Stomach (tissue), 9 donors: Measurements from ENCODE around the gene ZNF219. TPM values are rescaled to one million over a fixed set of nuclear protein-coding genes. Genes with fewer than 3 reads are reported as not detected.

Source experiments
- DNase-seq, 2 donors: peaks; one replicate each; pipeline versions ENCODE4 v3.0.0 to v3.0.0-alpha.2; 2013 to 2019
- H3K27ac ChIP-seq, 5 donors: fragments of 200-600 bp in 4 of 5; sonication (generic) in 4 of 5; one replicate each; pipeline ENCODE4 v1.5.1; 2013 to 2019; ENCODE audit warnings: mild to moderate bottlenecking in 1 of 5, moderate library complexity in 1 of 5
- H3K27me3 ChIP-seq, 3 donors: fragments of 200-600 bp; sonication (generic); one replicate each; pipeline ENCODE4 v1.5.1; 2017 to 2019; ENCODE audit warnings: mixed run types in 1 of 3
- H3K36me3 ChIP-seq, 4 donors: fragments of 200-600 bp; sonication (generic); 1 replicate in 3 of 4; 2 replicates in 1 of 4; pipeline ENCODE4 v1.5.1; 2016 to 2019
- H3K4me1 ChIP-seq, 4 donors: fragments of 200-600 bp; sonication (generic); one replicate each; pipeline ENCODE4 v1.5.1; 2016 to 2019
- H3K4me3 ChIP-seq, 4 donors: fragments of 200-600 bp; sonication (generic) in 3 of 4; one replicate each; pipeline ENCODE4 v1.5.1; 2016 to 2019; ENCODE audit warnings: mild to moderate bottlenecking in 1 of 4
- H3K9me3 ChIP-seq, 4 donors: fragments of 200-600 bp; sonication (generic); one replicate each; pipeline ENCODE4 v1.5.1; 2016 to 2019
- EP300 ChIP-seq: sonication (generic); formaldehyde crosslinking; IDR thresholded peaks from one replicate; pipeline ENCODE4 v1.6.1; 2017; ENCODE audit warnings: antibody characterized with exemption
- POLR2A ChIP-seq, 4 donors: fragments of 450-650 bp; IDR thresholded peaks; one replicate each; pipeline ENCODE4 v1.6.1; 2016; ENCODE audit warnings: antibody characterized with exemption in 4 of 4, control low read depth in 2 of 4, mild to moderate bottlenecking in 1 of 4, moderate library complexity in 1 of 4
- POLR2AphosphoS5 ChIP-seq, 3 donors: sonication (generic); formaldehyde crosslinking; IDR thresholded peaks; one replicate each; pipeline ENCODE4 v1.6.1; 2016; ENCODE audit warnings: antibody characterized with exemption in 3 of 3
- WGBS, 5 donors: extraction: QIAGEN DNeasy Blood & Tissue Kit in 3 of 5; methylation state at CpG; one replicate each; pipeline versions ENCODE4 v1.1.5 to v1.1.7; 2013 to 2018; 5-methylcytosine and 5-hydroxymethylcytosine counted together
- intact Hi-C: fragments of 100-400 bp; cut with DNase I; formaldehyde crosslinking; loops from one replicate; pipeline ENCODE4 v1.15.1; 2023; ENCODE audit warnings: low total_unique reads
- polyA plus RNA-seq, 3 donors: library from polyadenylated mRNA; stranded (reverse); fragments of 200-250 nt; gene quantifications; one replicate each; pipeline ENCODE4 v1.2.3, GENCODE V29; 2013
- total RNA-seq, 5 donors: library from RNA; depleted of rRNA; stranded (reverse); fragments of >200 nt; gene quantifications; one replicate each; pipeline versions ENCODE4 v1.1.0 to v1.2.3, GENCODE V29; 2014 to 2016
- TF ChIP-seq, protein P1 (sequence below), 7 experiments: fragments of 450-650 bp in 4 of 7; fragments of 200-600 bp in 3 of 7; sonication (generic) in 3 of 7; IDR thresholded peaks; one replicate each; pipeline ENCODE4 v1.5.1; 2016 to 2019; ENCODE audit warnings: antibody characterized with exemption in 7 of 7, control low read depth in 2 of 7, mild to moderate bottlenecking in 1 of 7
- donor health status: healthy with polysubstance abuse.
- donor health status: Bipolar disorder and iron deficiency.
- donor health status: healthy.

Gene ZNF219
- total and polyA plus RNA-seq, 8 donors, result 11.4 to 240 (median 25.2) TPM

DNA sequence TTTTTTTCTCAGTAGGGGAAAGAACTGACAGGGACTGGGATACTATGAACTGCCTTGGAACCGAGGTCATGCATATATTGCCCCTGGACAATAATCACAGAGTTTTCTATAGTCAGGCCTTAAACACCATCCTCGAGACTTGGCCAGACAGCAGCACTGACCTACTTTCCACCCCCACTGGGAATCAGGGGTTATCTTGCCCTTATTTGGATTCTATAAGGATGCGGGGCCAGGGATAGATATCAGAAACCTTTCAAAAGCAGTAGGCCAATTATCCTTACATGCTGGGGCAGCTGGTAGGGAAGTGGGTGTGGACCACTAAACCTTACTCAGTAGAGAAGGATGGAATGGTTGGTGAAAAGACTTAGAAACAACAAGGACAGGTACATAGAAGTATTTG lies 2.0 kb downstream of the ZNF219 start:
- Histone ChIP-seq H3K27ac (peak overlapping the region; percentile 40 to 96 (median 92)), H3K4me1 (peaks cover 19 to 82% (median 48%) of the 10 kb centered on the region in 4 donors)
- intact Hi-C loops, result no loop called here

DNA sequence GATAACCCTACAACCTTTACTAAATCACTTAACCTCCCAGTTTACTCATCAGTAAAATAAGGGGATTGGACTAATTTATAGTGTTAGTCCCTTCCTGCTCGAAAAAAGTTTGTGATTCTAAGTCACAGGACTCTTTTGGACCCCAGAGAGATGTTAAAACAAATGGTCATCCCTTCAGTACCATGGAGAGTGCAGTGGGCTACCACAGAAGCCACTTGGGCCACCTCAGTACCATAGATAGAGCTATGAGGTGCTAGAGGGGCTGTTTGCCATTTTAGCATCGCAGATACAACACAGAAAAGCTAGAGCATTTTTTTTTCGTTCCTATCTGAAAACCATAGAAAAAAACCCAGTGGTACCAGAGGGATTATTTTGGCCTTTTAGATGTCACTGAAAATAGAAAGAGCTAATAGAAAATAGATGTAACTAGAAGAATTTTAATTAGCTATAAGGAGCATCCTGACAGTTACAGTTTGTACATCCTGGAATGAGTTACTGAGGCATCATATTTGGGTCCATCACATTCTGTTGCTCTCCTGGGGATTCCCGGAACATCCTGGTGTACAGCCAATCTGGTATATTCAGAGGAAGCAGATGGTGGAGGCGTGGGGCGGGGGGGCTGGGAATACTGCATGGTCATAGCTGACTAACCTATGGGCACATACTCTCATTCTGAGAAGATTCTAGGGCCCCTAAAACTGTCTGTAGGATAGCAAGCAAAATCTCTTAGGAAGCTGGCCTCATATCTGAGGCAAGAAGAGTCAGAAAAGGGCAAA lies 2.8 kb downstream of the ZNF219 start:
- TF ChIP-seq, protein P1, sequence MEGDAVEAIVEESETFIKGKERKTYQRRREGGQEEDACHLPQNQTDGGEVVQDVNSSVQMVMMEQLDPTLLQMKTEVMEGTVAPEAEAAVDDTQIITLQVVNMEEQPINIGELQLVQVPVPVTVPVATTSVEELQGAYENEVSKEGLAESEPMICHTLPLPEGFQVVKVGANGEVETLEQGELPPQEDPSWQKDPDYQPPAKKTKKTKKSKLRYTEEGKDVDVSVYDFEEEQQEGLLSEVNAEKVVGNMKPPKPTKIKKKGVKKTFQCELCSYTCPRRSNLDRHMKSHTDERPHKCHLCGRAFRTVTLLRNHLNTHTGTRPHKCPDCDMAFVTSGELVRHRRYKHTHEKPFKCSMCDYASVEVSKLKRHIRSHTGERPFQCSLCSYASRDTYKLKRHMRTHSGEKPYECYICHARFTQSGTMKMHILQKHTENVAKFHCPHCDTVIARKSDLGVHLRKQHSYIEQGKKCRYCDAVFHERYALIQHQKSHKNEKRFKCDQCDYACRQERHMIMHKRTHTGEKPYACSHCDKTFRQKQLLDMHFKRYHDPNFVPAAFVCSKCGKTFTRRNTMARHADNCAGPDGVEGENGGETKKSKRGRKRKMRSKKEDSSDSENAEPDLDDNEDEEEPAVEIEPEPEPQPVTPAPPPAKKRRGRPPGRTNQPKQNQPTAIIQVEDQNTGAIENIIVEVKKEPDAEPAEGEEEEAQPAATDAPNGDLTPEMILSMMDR (IDR thresholded peaks at IDR 0.05), result no peak
- no peak for TF ChIP-seq EP300
- no peak for TF ChIP-seq POLR2A (IDR thresholded peaks at IDR 0.05)
- no peak for TF ChIP-seq POLR2AphosphoS5 (IDR thresholded peaks at IDR 0.05)
- peak overlapping the region in 3 of 5 donors; percentile 92 to 96 (median 96) for H3K27ac ChIP-seq
- H3K27me3 ChIP-seq, result no peaks in the 10 kb centered on the region
- DNase-seq, result no peak
- peaks cover 9 to 29% (median 19%) of the 10 kb centered on the region in 4 donors for H3K36me3 ChIP-seq
- no peak overlapping the region for H3K4me3 ChIP-seq
- no peaks in the 10 kb centered on the region for H3K9me3 ChIP-seq
- 63 to 77% (median 68%) methylated on average over 6 of the region's 6 CpGs for WGBS, 5 donors
- intact Hi-C loops, result no loop called here
- peaks cover 19 to 77% (median 46%) of the 10 kb centered on the region in 4 donors for H3K4me1 ChIP-seq

More for the DNA sequence above, 2.0 kb downstream of the ZNF219 start:
- H3K9me3 ChIP-seq, result no peaks in the 10 kb centered on the region
- no peak for DNase-seq
- 49 to 68% (median 54%) methylated on average over 3 of the region's 3 CpGs for WGBS, 5 donors
- no peaks in the 10 kb centered on the region for H3K27me3 ChIP-seq
- peaks cover 8 to 21% (median 12%) of the 10 kb centered on the region in 4 donors for H3K36me3 ChIP-seq
- no peak for TF ChIP-seq POLR2A (IDR thresholded peaks at IDR 0.05)
- TF ChIP-seq POLR2AphosphoS5 (IDR thresholded peaks at IDR 0.05), result no peak
- no peak for TF ChIP-seq EP300
- TF ChIP-seq, protein P1 (IDR thresholded peaks at IDR 0.05), result no peak
- no peak overlapping the region for H3K4me3 ChIP-seq

DNA sequence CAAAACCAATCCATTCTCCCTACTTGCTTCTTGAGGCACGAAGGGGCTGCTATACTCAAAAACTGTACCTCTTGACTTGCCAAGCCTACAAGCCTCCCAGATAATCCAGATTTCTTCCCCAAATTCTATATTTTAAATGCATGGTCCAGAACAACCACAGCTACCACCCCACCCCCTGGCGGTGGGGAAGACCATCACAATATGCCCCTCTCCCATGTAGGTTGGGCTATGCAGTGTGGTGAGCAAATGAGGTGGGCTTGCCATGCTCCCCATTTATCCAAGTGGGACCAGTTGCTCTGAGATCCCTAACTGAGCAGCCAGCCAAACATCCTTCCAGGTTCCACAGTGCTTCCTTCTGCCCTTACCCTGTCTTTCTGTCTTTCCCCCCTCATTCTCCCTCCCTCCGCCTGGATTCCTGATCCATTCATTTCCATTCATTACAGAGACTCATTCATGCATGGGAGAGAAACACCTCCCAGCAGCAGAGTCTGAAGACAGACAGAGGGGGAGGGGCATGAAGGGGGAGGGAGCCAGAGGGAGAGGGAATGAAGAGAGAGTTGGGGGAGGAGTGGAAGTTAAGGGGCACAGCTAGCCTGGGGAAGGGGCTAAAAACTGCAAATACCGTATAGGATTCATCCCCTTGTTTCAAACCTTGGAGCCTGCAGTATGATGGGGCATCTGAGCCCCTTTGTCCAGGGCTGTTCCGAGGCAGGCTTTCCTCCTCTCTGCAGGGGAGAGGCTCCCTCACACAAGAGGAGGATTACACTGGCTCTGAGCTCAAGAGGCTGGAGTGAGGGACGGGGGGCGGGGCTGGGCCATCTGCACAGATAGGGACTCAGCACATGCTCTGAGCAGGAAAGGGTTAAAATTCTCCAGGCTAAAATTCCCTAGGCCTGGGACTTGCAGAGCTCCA lies 4.4 kb downstream of the ZNF219 start:
- DNase-seq, result peak in 1 of 2 donors; percentile 74
- H3K36me3 ChIP-seq, result peaks cover 14 to 45% (median 35%) of the 10 kb centered on the region in 4 donors
- no peaks in the 10 kb centered on the region for H3K9me3 ChIP-seq
- H3K27ac ChIP-seq, result no peak overlapping the region
- 57 to 80% (median 68%) methylated on average over 6 to 7 of the region's 7 CpGs for WGBS, 5 donors
- H3K4me1 ChIP-seq, result peaks cover 9 to 65% (median 36%) of the 10 kb centered on the region in 4 donors
- H3K4me3 ChIP-seq, result no peak overlapping the region
- no peaks in the 10 kb centered on the region for H3K27me3 ChIP-seq
- intact Hi-C loops, result no loop called here
- TF ChIP-seq, protein P1 (IDR thresholded peaks at IDR 0.05), result no peak
- TF ChIP-seq POLR2A (IDR thresholded peaks at IDR 0.05) (no peak), POLR2AphosphoS5 (IDR thresholded peaks at IDR 0.05) (no peak), EP300 (no peak)

DNA sequence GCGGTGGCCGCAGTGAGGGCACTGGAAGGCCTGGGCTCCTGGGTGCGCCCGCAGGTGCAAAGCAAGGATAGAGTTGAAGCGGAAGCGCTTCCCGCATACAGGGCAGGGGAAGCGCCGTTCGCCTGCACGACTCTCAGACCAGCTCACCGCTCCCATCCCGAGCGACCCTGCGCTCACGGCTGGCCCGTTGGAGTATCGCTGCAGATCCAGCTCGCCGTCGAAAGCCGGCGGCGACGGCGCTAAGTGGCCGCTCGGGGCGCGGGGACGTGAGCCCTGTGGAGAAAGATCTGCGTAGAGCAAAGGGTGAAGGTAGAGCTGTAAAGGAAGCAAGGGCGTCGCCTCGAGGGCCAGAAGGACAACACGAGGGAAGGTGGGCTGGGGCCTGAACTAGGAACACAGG lies 5.4 kb downstream of the ZNF219 start:
- H3K27me3 ChIP-seq, result no peaks in the 10 kb centered on the region
- intact Hi-C loops, result no loop called here
- 83 to 88% (median 85%) methylated on average over 36 of the region's 36 CpGs for whole genome bisulfite sequencing, 5 donors
- no peaks in the 10 kb centered on the region for H3K9me3 ChIP-seq
- peaks cover 9 to 62% (median 31%) of the 10 kb centered on the region in 4 donors for H3K4me1 ChIP-seq
- H3K36me3 ChIP-seq, result peaks cover 14 to 55% (median 45%) of the 10 kb centered on the region in 4 donors
- H3K4me3 ChIP-seq, result no peak overlapping the region
- H3K27ac ChIP-seq, result peak overlapping the region in 1 of 5 donors; percentile 34
- no peak for DNase-seq
- no peak for TF ChIP-seq POLR2A (IDR thresholded peaks at IDR 0.05)
- no peak for TF ChIP-seq EP300
- no peak for TF ChIP-seq POLR2AphosphoS5 (IDR thresholded peaks at IDR 0.05)
- TF ChIP-seq, protein P1 (IDR thresholded peaks at IDR 0.05), result no peak
